Nephron progenitor cell (in vitro differentiated cells): Measurements from ENCODE around the gene MORC1.

Experiments
- DNase-seq: peaks from one replicate; pipeline ENCODE4 v3.0.0; 2021
- H3K27ac Mint-ChIP-seq: 2 replicates; pipeline ENCODE4 v1.8.0; 2021; ENCODE audit warnings: mild to moderate bottlenecking, moderate library complexity, mixed read lengths
- H3K27me3 Mint-ChIP-seq: 2 replicates; pipeline ENCODE4 v1.8.0; 2021; ENCODE audit warnings: mild to moderate bottlenecking, low read depth, mixed read lengths; ENCODE audit not compliant: poor library complexity
- H3K36me3 Mint-ChIP-seq: 2 replicates; pipeline ENCODE4 v1.8.0; 2021; ENCODE audit warnings: low read depth, mixed read lengths
- H3K4me1 Mint-ChIP-seq: 2 replicates; pipeline ENCODE4 v1.8.0; 2021; ENCODE audit warnings: mixed read lengths
- H3K4me3 Mint-ChIP-seq: 2 replicates; pipeline ENCODE4 v1.8.0; 2021; ENCODE audit warnings: mild to moderate bottlenecking, moderate library complexity, mixed read lengths
- H3K9me3 Mint-ChIP-seq: 2 replicates; pipeline ENCODE4 v1.8.0; 2021; ENCODE audit warnings: mild to moderate bottlenecking, moderate library complexity, mixed read lengths
- CTCF ChIP-seq: fragments of 200-600 bp; sonication (generic); IDR thresholded peaks from 2 replicates; pipeline ENCODE4 v1.5.0; 2021; ENCODE audit warnings: antibody characterized with exemption

The MORC1 gene

GRCh38 chr3:109033000-109033660 lies 84.8 kb downstream of the MORC1 start:
- Mint-ChIP-seq H3K27me3 (no peaks in the 10 kb centered on the region), H3K9me3 (peaks cover 7% of the 10 kb centered on the region), H3K4me1 (no peaks in the 10 kb centered on the region), H3K36me3 (no peaks in the 10 kb centered on the region), H3K4me3 (no peak overlapping the region), H3K27ac (no peak overlapping the region)
- no peak for DNase-seq
- TF ChIP-seq CTCF, result no peak

GRCh38 chr3:109028753-109029152 lies 89.2 kb downstream of the MORC1 start:
- Mint-ChIP-seq H3K36me3 (no peaks in the 10 kb centered on the region), H3K4me3 (no peak overlapping the region), H3K27me3 (no peaks in the 10 kb centered on the region), H3K27ac (no peak overlapping the region), H3K4me1 (no peaks in the 10 kb centered on the region), H3K9me3 (no peaks in the 10 kb centered on the region)
- no peak for TF ChIP-seq CTCF
- DNase-seq, result no peak

GRCh38 chr3:109026821-109027220 lies 91.1 kb downstream of the MORC1 start:
- no peaks in the 10 kb centered on the region for H3K4me1 Mint-ChIP-seq
- H3K27ac Mint-ChIP-seq, result no peak overlapping the region
- no peaks in the 10 kb centered on the region for H3K9me3 Mint-ChIP-seq
- TF ChIP-seq CTCF, result no peak
- H3K4me3 Mint-ChIP-seq, result no peak overlapping the region
- DNase-seq, result no peak
- H3K27me3 Mint-ChIP-seq, result no peaks in the 10 kb centered on the region
- H3K36me3 Mint-ChIP-seq, result no peaks in the 10 kb centered on the region

GRCh38 chr3:109025896-109026295 lies 92.0 kb downstream of the MORC1 start:
- Mint-ChIP-seq H3K27ac (no peak overlapping the region), H3K27me3 (no peaks in the 10 kb centered on the region), H3K4me3 (no peak overlapping the region), H3K9me3 (no peaks in the 10 kb centered on the region), H3K36me3 (no peaks in the 10 kb centered on the region), H3K4me1 (no peaks in the 10 kb centered on the region)
- DNase-seq, result no peak
- TF ChIP-seq CTCF, result no peak

GRCh38 chr3:109023656-109024254 lies 94.2 kb downstream of the MORC1 start:
- Mint-ChIP-seq H3K9me3 (no peaks in the 10 kb centered on the region), H3K27ac (no peak overlapping the region), H3K36me3 (no peaks in the 10 kb centered on the region), H3K27me3 (peaks cover 6% of the 10 kb centered on the region), H3K4me1 (no peaks in the 10 kb centered on the region), H3K4me3 (no peak overlapping the region)
- TF ChIP-seq CTCF, result peak; percentile 79
- peak; percentile 39 for DNase-seq

- Mint-ChIP-seq H3K27ac (no peak overlapping the region), H3K4me1 (no peaks in the 10 kb centered on the region), H3K36me3 (no peaks in the 10 kb centered on the region), H3K27me3 (peaks cover 7% of the 10 kb centered on the region), H3K4me3 (no peak overlapping the region), H3K9me3 (no peaks in the 10 kb centered on the region)
- DNase-seq, result no peak
- TF ChIP-seq CTCF, result no peak
Measured at GRCh38 chr3:109023167-109023566, 94.8 kb downstream of the MORC1 start.
